ENCODE data around the gene SNAP91. TPM values are rescaled to one million over a fixed set of nuclear protein-coding genes. Genes with fewer than 3 reads are reported as not detected.

The SNAP91 gene
- total RNA-seq, 3 donors from 2014 or later (not counting 1 experiment from before 2014, with no cell fraction given), result not detected

DNA sequence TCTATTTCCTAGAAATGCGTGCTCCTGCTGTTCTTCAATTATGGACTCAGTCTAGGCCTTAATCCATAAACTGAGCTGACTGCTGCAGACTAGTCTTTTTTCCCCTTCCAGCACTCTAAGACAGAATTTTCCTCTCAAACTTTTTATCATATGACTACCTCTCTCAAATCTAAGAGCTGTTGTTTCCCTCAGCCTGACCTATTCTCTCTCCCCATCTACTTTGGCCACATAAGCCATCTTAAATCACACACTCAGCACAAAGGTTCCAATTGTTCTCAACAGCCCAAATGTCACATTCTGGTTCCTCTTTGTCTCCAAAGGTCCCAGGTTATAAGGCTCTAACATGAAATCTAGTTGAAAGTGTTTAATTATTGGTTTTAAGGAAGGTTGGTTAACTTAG, 111.4 kb downstream of the SNAP91 start:
- no peaks in the 10 kb centered on the region for H3K36me3 ChIP-seq (ENCODE audit: control insufficient read depth, insufficient read depth, low read length)
- H3K4me3 ChIP-seq (ENCODE audit: low read length), result no peak overlapping the region
- H3K27ac ChIP-seq (ENCODE audit: low read length), result no peak overlapping the region
- H3K9me3 ChIP-seq (ENCODE audit: control insufficient read depth, insufficient read depth, low read length), result no peaks in the 10 kb centered on the region
- Mint-ChIP-seq H3K27ac (no peak overlapping the region), H3K9me3 (no peaks in the 10 kb centered on the region), H3K4me3 (no peak overlapping the region), H3K4me1 (no peaks in the 10 kb centered on the region), H3K27me3 (ENCODE audit: low read depth in 2 of 2) (no peaks in the 10 kb centered on the region), H3K36me3 (no peaks in the 10 kb centered on the region)
- intact Hi-C loops (cut with micrococcal nuclease), result no loop called here
- DNase-seq (no peak), ATAC-seq (no peak)
- TF ChIP-seq, protein P1, sequence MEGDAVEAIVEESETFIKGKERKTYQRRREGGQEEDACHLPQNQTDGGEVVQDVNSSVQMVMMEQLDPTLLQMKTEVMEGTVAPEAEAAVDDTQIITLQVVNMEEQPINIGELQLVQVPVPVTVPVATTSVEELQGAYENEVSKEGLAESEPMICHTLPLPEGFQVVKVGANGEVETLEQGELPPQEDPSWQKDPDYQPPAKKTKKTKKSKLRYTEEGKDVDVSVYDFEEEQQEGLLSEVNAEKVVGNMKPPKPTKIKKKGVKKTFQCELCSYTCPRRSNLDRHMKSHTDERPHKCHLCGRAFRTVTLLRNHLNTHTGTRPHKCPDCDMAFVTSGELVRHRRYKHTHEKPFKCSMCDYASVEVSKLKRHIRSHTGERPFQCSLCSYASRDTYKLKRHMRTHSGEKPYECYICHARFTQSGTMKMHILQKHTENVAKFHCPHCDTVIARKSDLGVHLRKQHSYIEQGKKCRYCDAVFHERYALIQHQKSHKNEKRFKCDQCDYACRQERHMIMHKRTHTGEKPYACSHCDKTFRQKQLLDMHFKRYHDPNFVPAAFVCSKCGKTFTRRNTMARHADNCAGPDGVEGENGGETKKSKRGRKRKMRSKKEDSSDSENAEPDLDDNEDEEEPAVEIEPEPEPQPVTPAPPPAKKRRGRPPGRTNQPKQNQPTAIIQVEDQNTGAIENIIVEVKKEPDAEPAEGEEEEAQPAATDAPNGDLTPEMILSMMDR (IDR thresholded peaks at IDR 0.05), result no peak
- no peaks in the 10 kb centered on the region for H3K27me3 ChIP-seq (ENCODE audit: control insufficient read depth, insufficient read depth, low read length)
- no peaks in the 10 kb centered on the region for H3K4me1 ChIP-seq (ENCODE audit: control insufficient read depth, insufficient read depth, low read length)
- WGBS (ENCODE audit: insufficient coverage), result 95% methylated on average over 1 of the region's 1 CpG

DNA sequence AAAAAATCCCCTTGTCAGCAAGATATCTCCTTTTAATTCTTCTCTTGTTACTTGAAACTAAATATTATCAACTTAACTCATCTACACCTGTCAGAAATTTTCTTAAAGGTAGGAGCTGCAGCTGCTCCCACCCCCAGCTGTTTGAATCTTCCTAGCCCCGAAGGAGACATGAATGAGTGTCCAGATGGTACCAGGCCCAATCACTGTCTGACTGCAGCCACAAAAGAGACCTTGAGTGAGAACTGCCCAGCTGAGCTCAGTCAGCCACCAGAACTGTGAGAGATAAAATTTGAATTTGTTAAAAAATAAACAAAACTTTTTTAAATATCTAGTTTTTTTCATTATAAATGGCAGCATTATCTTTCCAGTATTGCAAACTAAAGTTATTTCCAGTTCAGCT, 111.8 kb downstream of the SNAP91 start:
- H3K4me1 ChIP-seq (ENCODE audit: control insufficient read depth, insufficient read depth, low read length), result no peaks in the 10 kb centered on the region
- Mint-ChIP-seq H3K27ac (no peak overlapping the region), H3K4me1 (no peaks in the 10 kb centered on the region), H3K9me3 (no peaks in the 10 kb centered on the region), H3K27me3 (ENCODE audit: low read depth in 2 of 2) (no peaks in the 10 kb centered on the region), H3K36me3 (no peaks in the 10 kb centered on the region), H3K4me3 (no peak overlapping the region)
- 88% methylated on average over 1 of the region's 1 CpG for WGBS (ENCODE audit: insufficient coverage)
- no peak overlapping the region for H3K27ac ChIP-seq (ENCODE audit: low read length)
- no peaks in the 10 kb centered on the region for H3K36me3 ChIP-seq (ENCODE audit: control insufficient read depth, insufficient read depth, low read length)
- intact Hi-C loops (cut with micrococcal nuclease), result no loop called here
- H3K27me3 ChIP-seq (ENCODE audit: control insufficient read depth, insufficient read depth, low read length), result no peaks in the 10 kb centered on the region
- H3K9me3 ChIP-seq (ENCODE audit: control insufficient read depth, insufficient read depth, low read length), result no peaks in the 10 kb centered on the region
- no peak for DNase-seq
- ATAC-seq, result no peak
- H3K4me3 ChIP-seq (ENCODE audit: low read length), result no peak overlapping the region
- TF ChIP-seq, protein P1 (IDR thresholded peaks at IDR 0.05), result no peak

DNA sequence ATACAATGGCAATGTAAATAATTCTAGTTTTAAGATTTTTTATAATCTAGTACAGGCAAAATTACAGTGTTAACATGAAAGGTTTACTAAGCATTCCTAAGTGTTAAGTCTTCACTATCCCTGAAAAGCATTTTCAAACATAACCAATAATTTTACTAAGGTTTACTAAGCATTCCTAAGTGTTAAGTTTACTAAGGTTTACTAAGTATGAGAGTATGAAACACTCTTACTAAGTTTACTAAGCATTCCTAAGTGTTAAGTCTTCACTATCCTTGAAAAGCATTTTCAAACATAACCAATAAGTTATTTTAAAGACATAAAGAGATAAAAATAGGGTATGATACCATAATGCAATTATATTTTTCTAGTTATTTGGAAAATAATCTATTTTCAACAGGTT, 114.0 kb downstream of the SNAP91 start:
- H3K4me3 ChIP-seq (ENCODE audit: low read length), result no peak overlapping the region
- Mint-ChIP-seq H3K27me3 (ENCODE audit: low read depth in 2 of 2) (no peaks in the 10 kb centered on the region), H3K9me3 (no peaks in the 10 kb centered on the region), H3K36me3 (no peaks in the 10 kb centered on the region), H3K4me3 (no peak overlapping the region), H3K27ac (no peak overlapping the region), H3K4me1 (no peaks in the 10 kb centered on the region)
- intact Hi-C loops (cut with micrococcal nuclease), result no loop called here
- H3K27ac ChIP-seq (ENCODE audit: low read length), result no peak overlapping the region
- H3K4me1 ChIP-seq (ENCODE audit: control insufficient read depth, insufficient read depth, low read length), result no peaks in the 10 kb centered on the region
- no peaks in the 10 kb centered on the region for H3K9me3 ChIP-seq (ENCODE audit: control insufficient read depth, insufficient read depth, low read length)
- no peaks in the 10 kb centered on the region for H3K36me3 ChIP-seq (ENCODE audit: control insufficient read depth, insufficient read depth, low read length)
- no peak for DNase-seq
- ATAC-seq, result no peak
- TF ChIP-seq, protein P1 (IDR thresholded peaks at IDR 0.05), result no peak
- H3K27me3 ChIP-seq (ENCODE audit: control insufficient read depth, insufficient read depth, low read length), result no peaks in the 10 kb centered on the region

DNA sequence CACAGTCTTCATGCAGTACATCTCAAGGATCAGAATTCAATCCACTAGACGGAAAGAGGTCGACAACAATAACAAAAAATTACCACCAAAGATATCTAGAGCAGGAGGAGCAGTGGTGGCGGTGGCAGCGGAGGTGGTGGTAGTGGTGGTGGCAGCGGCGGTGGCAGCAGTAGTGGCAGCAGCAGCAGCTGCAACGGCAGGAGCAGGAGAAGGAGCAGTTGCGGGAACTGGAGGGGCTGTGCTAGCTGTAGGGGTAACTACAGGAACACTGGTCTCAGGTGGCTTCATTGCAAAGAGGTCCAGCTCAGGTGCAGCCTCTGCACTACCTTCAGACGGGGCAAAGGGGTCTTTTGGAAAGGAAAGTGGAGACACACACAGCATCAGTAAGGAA, 115.5 kb downstream of the SNAP91 start:
- Histone ChIP-seq H3K27ac (ENCODE audit: low read length) (no peak overlapping the region), H3K36me3 (ENCODE audit: control insufficient read depth, insufficient read depth, low read length) (no peaks in the 10 kb centered on the region), H3K27me3 (ENCODE audit: control insufficient read depth, insufficient read depth, low read length) (no peaks in the 10 kb centered on the region), H3K9me3 (ENCODE audit: control insufficient read depth, insufficient read depth, low read length) (no peaks in the 10 kb centered on the region), H3K4me3 (ENCODE audit: low read length) (no peak overlapping the region), H3K4me1 (ENCODE audit: control insufficient read depth, insufficient read depth, low read length) (no peaks in the 10 kb centered on the region)
- no peaks in the 10 kb centered on the region for H3K9me3 Mint-ChIP-seq
- no peaks in the 10 kb centered on the region for H3K36me3 Mint-ChIP-seq
- 94% methylated on average over 8 of the region's 9 CpGs for WGBS (ENCODE audit: insufficient coverage)
- TF ChIP-seq, protein P1 (IDR thresholded peaks at IDR 0.05), result no peak
- intact Hi-C loops (cut with micrococcal nuclease), result no loop called here
- H3K27me3 Mint-ChIP-seq (ENCODE audit: low read depth in 2 of 2), result peaks cover 0 to 2% of the 10 kb centered on the region in 2 donors
- no peak for DNase-seq
- no peaks in the 10 kb centered on the region for H3K4me1 Mint-ChIP-seq
- ATAC-seq, result no peak
- no peak overlapping the region for H3K4me3 Mint-ChIP-seq
- no peak overlapping the region for H3K27ac Mint-ChIP-seq

Measured in natural killer cell (primary cell).